H1 (cell line): ENCODE results near the gene CNFN. TPM values are rescaled to one million over a fixed set of nuclear protein-coding genes. Genes with fewer than 3 reads are reported as not detected.

Source experiments
- CTCF ChIA-PET: fragments of 300-600 bp; sonication (Branson Sonifier 250); formaldehyde crosslinking; loops from one replicate; lab custom pipeline; 2021; ENCODE audit not compliant: partially characterized antibody; lab: Charles Lee
- POLR2A ChIA-PET: fragments of 300-600 bp; sonication (Branson Sonifier 250); formaldehyde crosslinking; loops from one replicate; lab custom pipeline; 2021; ENCODE audit warnings: inconsistent platforms; ENCODE audit not compliant: partially characterized antibody; lab: Charles Lee
- DNase-seq, 2 experiments: peaks; one replicate each; pipeline versions ENCODE4 v3.0.0 to v3.0.0-alpha.2; 2010 to 2022; ENCODE audit warnings: low spot score in 2 of 2, low read depth in 1 of 2, mixed read lengths in 1 of 2
- FAIRE-seq: peaks from 2 replicates; lab custom pipeline; 2011; peaks lifted over from hg19 to GRCh38; lab: Jason Lieb, UNC
- H2AFZ ChIP-seq: 2 replicates; pipeline ENCODE4 v1.8.1; 2012; ENCODE audit warnings: low read length, inconsistent platforms
- H2AK5ac ChIP-seq: 2 replicates; pipeline ENCODE4 v1.6.1; 2013; ENCODE audit warnings: low read depth, low read length
- H2BK120ac ChIP-seq: replicated peaks from 2 replicates; pipeline ENCODE3; 2013; ENCODE audit warnings: low read depth, low read length, inconsistent platforms
- H2BK12ac ChIP-seq: 2 replicates; pipeline ENCODE4 v1.6.1; 2013; ENCODE audit warnings: low read depth, low read length
- H2BK15ac ChIP-seq: 2 replicates; pipeline ENCODE4 v1.6.1; 2013; ENCODE audit warnings: low read length
- H2BK20ac ChIP-seq: 2 replicates; pipeline ENCODE4 v1.6.1; 2013; ENCODE audit warnings: low read length
- H2BK5ac ChIP-seq: 2 replicates; pipeline ENCODE4 v1.6.1; 2013; ENCODE audit warnings: low read depth, low read length
- H3K14ac ChIP-seq: 2 replicates; pipeline ENCODE4 v1.6.1; 2013; ENCODE audit warnings: inconsistent platforms; ENCODE audit not compliant: insufficient read length
- H3K18ac ChIP-seq: 2 replicates; pipeline ENCODE4 v1.6.1; 2013; ENCODE audit warnings: low read length; ENCODE audit errors: extremely low read depth
- H3K23ac ChIP-seq: 2 replicates; pipeline ENCODE4 v1.6.1; 2013; ENCODE audit warnings: inconsistent platforms; ENCODE audit not compliant: insufficient read length
- H3K23me2 ChIP-seq: 2 replicates; pipeline ENCODE4 v1.6.1; 2013; ENCODE audit warnings: low read depth, low read length
- H3K27ac ChIP-seq: 2 replicates; pipeline ENCODE4 v1.6.1; 2011; ENCODE audit warnings: low read depth, low read length, inconsistent platforms
- H3K27me3 ChIP-seq, 4 experiments: replicated peaks in 1 of 4; 1 replicate in 1 of 4; 2 replicates in 3 of 4; pipeline versions ENCODE4 v1.6.1 to v1.8.1; 2011 to 2013; ENCODE audit warnings: low read length in 3 of 4, mild to moderate bottlenecking in 3 of 4, inconsistent platforms in 2 of 4, mixed read lengths in 2 of 4, moderate library complexity in 1 of 4; ENCODE audit not compliant: control insufficient read depth in 3 of 4, insufficient read depth in 3 of 4; ENCODE audit errors: extremely low read depth in 1 of 4
- H3K36me3 ChIP-seq, 4 experiments: 2 replicates each; pipeline versions ENCODE4 v1.6.1 to v1.8.1; 2011 to 2013; ENCODE audit warnings: mild to moderate bottlenecking in 4 of 4, low read length in 3 of 4, moderate library complexity in 2 of 4, control low read depth in 1 of 4, inconsistent platforms in 1 of 4; ENCODE audit not compliant: insufficient read depth in 4 of 4, control insufficient read depth in 2 of 4
- H3K4ac ChIP-seq: replicated peaks from 2 replicates; pipeline ENCODE3; 2013; ENCODE audit warnings: low read length, low read depth, mixed read lengths, inconsistent platforms; ENCODE audit not compliant: insufficient read length
- H3K4me1 ChIP-seq, 4 experiments: replicated peaks in 1 of 4; 1 replicate in 1 of 4; 2 replicates in 3 of 4; pipeline versions ENCODE4 v1.6.1 to v1.8.1; 2011 to 2013; ENCODE audit warnings: low read length in 3 of 4, inconsistent platforms in 2 of 4, mixed read lengths in 1 of 4; ENCODE audit not compliant: insufficient read depth in 4 of 4, control insufficient read depth in 3 of 4
- H3K4me2 ChIP-seq, 2 experiments: 2 replicates each; pipeline versions ENCODE4 v1.6.1 to v1.8.1; 2011 to 2013; ENCODE audit warnings: low read depth in 2 of 2, low read length in 2 of 2, control low read depth in 1 of 2, inconsistent platforms in 1 of 2, mild to moderate bottlenecking in 1 of 2; ENCODE audit not compliant: insufficient read depth in 1 of 2
- H3K4me3 ChIP-seq, 4 experiments: fragments of 200-600, 300-600 bp in 1 of 4; sonication (generic), shearing (Covaris generic), sonication (Bioruptor Twin) in 1 of 4; 2 replicates each; pipeline versions ENCODE4 v1.5.1 to v1.8.1; 2011 to 2016; ENCODE audit warnings: low read length in 4 of 4, low read depth in 3 of 4, control low read depth in 2 of 4, inconsistent platforms in 2 of 4, mild to moderate bottlenecking in 2 of 4, mixed read lengths in 1 of 4, moderate library complexity in 1 of 4; ENCODE audit not compliant: insufficient read depth in 2 of 4; ENCODE audit errors: extremely low read depth in 1 of 4
- H3K56ac ChIP-seq: replicated peaks from 2 replicates; pipeline ENCODE3; 2013; ENCODE audit warnings: low read depth, mild to moderate bottlenecking, mixed read lengths, low read length, inconsistent platforms; ENCODE audit not compliant: insufficient read length
- H3K79me1 ChIP-seq: 2 replicates; pipeline ENCODE4 v1.6.1; 2013; ENCODE audit warnings: low read depth, low read length, control low read depth
- H3K79me2 ChIP-seq, 2 experiments: 2 replicates each; pipeline versions ENCODE4 v1.6.1 to v1.8.1; 2012 to 2013; ENCODE audit warnings: low read length in 2 of 2, mild to moderate bottlenecking in 2 of 2, inconsistent platforms in 1 of 2; ENCODE audit not compliant: insufficient read depth in 2 of 2, control insufficient read depth in 1 of 2
- H3K9ac ChIP-seq, 4 experiments: replicated peaks in 1 of 4; 1 replicate in 1 of 4; 2 replicates in 3 of 4; pipeline versions ENCODE4 v1.6.1 to v1.8.1; 2011 to 2013; ENCODE audit warnings: low read depth in 3 of 4, low read length in 3 of 4, control low read depth in 2 of 4, mild to moderate bottlenecking in 2 of 4, moderate library complexity in 2 of 4, inconsistent platforms in 1 of 4; ENCODE audit errors: extremely low read depth in 1 of 4
- H3K9me3 ChIP-seq, 2 experiments: 2 replicates each; pipeline versions ENCODE4 v1.6.1 to v1.8.1; 2012 to 2013; ENCODE audit warnings: mild to moderate bottlenecking in 2 of 2, moderate library complexity in 2 of 2, control low read depth in 1 of 2, inconsistent platforms in 1 of 2, low read depth in 1 of 2, low read length in 1 of 2, mixed read lengths in 1 of 2; ENCODE audit not compliant: insufficient read depth in 2 of 2
- H4K20me1 ChIP-seq, 2 experiments: replicated peaks in 1 of 2; 2 replicates each; pipeline versions ENCODE3 to v1.8.1; 2011 to 2013; ENCODE audit warnings: inconsistent platforms in 2 of 2, low read length in 2 of 2, mild to moderate bottlenecking in 1 of 2; ENCODE audit not compliant: insufficient read depth in 2 of 2, control insufficient read depth in 1 of 2
- H4K5ac ChIP-seq: 2 replicates; pipeline ENCODE4 v1.6.1; 2013; ENCODE audit warnings: low read length, low read depth, mixed read lengths, inconsistent platforms; ENCODE audit not compliant: insufficient read length
- H4K8ac ChIP-seq: 2 replicates; pipeline ENCODE4 v1.8.0; 2013; ENCODE audit warnings: mild to moderate bottlenecking, moderate library complexity, low read length, inconsistent platforms; ENCODE audit not compliant: insufficient read depth; ENCODE audit errors: extremely low read depth
- H4K91ac ChIP-seq: replicated peaks from 2 replicates; pipeline ENCODE3; 2013; ENCODE audit warnings: low read length, mixed read lengths, inconsistent platforms; ENCODE audit not compliant: insufficient read length
- CBX5 ChIP-seq: fragments of 300-800, 300-1000 bp; sonication (generic); IDR thresholded peaks from 2 replicates; pipeline ENCODE4 v1.7.1; 2016; ENCODE audit warnings: antibody characterized with exemption, low read length, low read depth
- CBX8 ChIP-seq: fragments of 300-800, 300-1000 bp; sonication (generic); IDR thresholded peaks from 2 replicates; pipeline ENCODE4 v1.7.1; 2016; ENCODE audit warnings: low read depth, low read length, borderline replicate concordance
- CEBPB ChIP-seq: IDR thresholded peaks from 2 replicates; pipeline ENCODE4 v1.6.1; 2012; ENCODE audit warnings: low read depth, low read length
- CREB1 ChIP-seq: IDR thresholded peaks from 2 replicates; pipeline ENCODE4 v1.6.1; 2012; ENCODE audit warnings: inconsistent platforms
- CTBP2 ChIP-seq: IDR thresholded peaks from 2 replicates; pipeline ENCODE4 v1.7.0; 2011; ENCODE audit warnings: borderline replicate concordance, mild to moderate bottlenecking, moderate library complexity, mixed read lengths, low read length; ENCODE audit not compliant: insufficient read depth, insufficient read length
- NANOG ChIP-seq: IDR thresholded peaks from 2 replicates; pipeline ENCODE4 v1.6.1; 2011; ENCODE audit warnings: low read length, low read depth, mild to moderate bottlenecking, inconsistent platforms; ENCODE audit not compliant: insufficient read depth, poor library complexity, severe bottlenecking
- PHF8 ChIP-seq: fragments of 200-600 bp; sonication (generic); conservative IDR thresholded peaks from 2 replicates; pipeline ENCODE4 v1.7.1; 2012; ENCODE audit warnings: low read depth, mild to moderate bottlenecking, inconsistent platforms, low read length, moderate library complexity
- RBBP5 ChIP-seq: IDR thresholded peaks from 2 replicates; pipeline ENCODE4 v1.7.1; 2012; ENCODE audit warnings: low read depth, mild to moderate bottlenecking, inconsistent platforms, low read length, moderate library complexity, borderline replicate concordance
- RXRA ChIP-seq: IDR thresholded peaks from 2 replicates; pipeline ENCODE4 v1.6.1; 2011; ENCODE audit warnings: low read depth, mild to moderate bottlenecking, low read length, moderate library complexity; ENCODE audit not compliant: insufficient read depth
- SIN3A ChIP-seq, 2 experiments: IDR thresholded peaks in 1 of 2; conservative IDR thresholded peaks in 1 of 2; 2 replicates each; pipeline ENCODE4 v1.6.1; 2011 to 2012; ENCODE audit warnings: low read length in 2 of 2, improper control_type of control experiment in 1 of 2, low read depth in 1 of 2, mild to moderate bottlenecking in 1 of 2
- SIRT6 ChIP-seq: IDR thresholded peaks from one replicate; pipeline ENCODE4 v1.7.1; 2012; ENCODE audit warnings: low read length, inconsistent platforms
- TBP ChIP-seq: IDR thresholded peaks from 2 replicates; pipeline ENCODE4 v1.6.1; 2011; ENCODE audit warnings: low read depth, low read length, improper control_type of control experiment
- TCF12 ChIP-seq: IDR thresholded peaks from 2 replicates; pipeline ENCODE4 v1.6.1; 2011; ENCODE audit warnings: low read depth, mild to moderate bottlenecking, low read length
- YY1 ChIP-seq: IDR thresholded peaks from 2 replicates; pipeline ENCODE4 v1.6.1; 2011; ENCODE audit warnings: low read depth, mild to moderate bottlenecking, low read length
- WGBS, 2 experiments: shearing (Covaris generic) in 1 of 2; methylation state at CpG; one replicate each; pipeline versions ENCODE4 v1.1.6 to v1.1.7; 2013 to 2015; ENCODE audit warnings: low lambda C conversion rate in 2 of 2, mixed read lengths in 2 of 2, inconsistent platforms in 1 of 2, low coverage in 1 of 2, missing lambda C conversion rate in 1 of 2; ENCODE audit not compliant: insufficient replicate concordance in 2 of 2, insufficient coverage in 1 of 2, insufficient read length in 1 of 2; ENCODE audit errors: extremely low coverage in 1 of 2, missing lambda C conversion rate in 1 of 2; 5-methylcytosine and 5-hydroxymethylcytosine counted together
- polyA plus RNA-seq, 7 experiments: library from polyadenylated mRNA; depleted of rRNA in 3 of 7; stranded (reverse) in 5 of 7; unstranded in 2 of 7; fragments of >200 nt in 5 of 7; fragments of 200-250 nt in 2 of 7; gene quantifications; 1 replicate in 5 of 7; 2 replicates in 1 of 7; 4 replicates in 1 of 7; pipeline versions ENCODE4 v1.2.1 to v1.2.3, GENCODE V29; 2011 to 2013; ENCODE audit warnings: missing spikeins in 2 of 7, mixed read lengths in 2 of 7
- total RNA-seq: library from RNA; stranded (reverse); fragmentation: NEBNext Ultra II Directional; extraction: Animal tissue kit (Norgen Biotek cat#: 25700); gene quantifications from 2 replicates; pipeline ENCODE4 v1.2.1, GENCODE V29; 2021

The CNFN gene
- total and polyA plus RNA-seq, 2 of the 8 experiments (the other 6 are each of a cell fraction or from before 2014, with no cell fraction given) = 8.9 to 31.5 TPM

GRCh38 chr19:42357290-42357689 is 32.8 kb downstream of the CNFN start:
- H4K20me1 ChIP-seq = peaks cover 2 to 3% of the 10 kb centered on the region in 2 experiments
- H3K4me1 ChIP-seq = peaks cover 0 to 6% (median 1%) of the 10 kb centered on the region in 4 experiments; a peak in 4 of 7 replicates
- H3K14ac ChIP-seq = no peak overlapping the region
- ChIA-PET CTCF (interaction anchor here (0.7 to 2.2 kb wide), 5 partner anchors 11 to 82 kb away, joined by 3 to 13 read pairs (median 4); no protein-coding TSS in a partner anchor), POLR2A (no interaction called here)
- H4K8ac ChIP-seq = no peak overlapping the region
- H4K91ac ChIP-seq = no peak overlapping the region
- H3K4ac ChIP-seq = no peak overlapping the region
- H3K18ac ChIP-seq = no peak overlapping the region
- H2BK20ac ChIP-seq = no peak overlapping the region
- no peak overlapping the region for H3K9ac ChIP-seq
- H2BK120ac ChIP-seq = no peak overlapping the region
- no peaks in the 10 kb centered on the region for H3K79me1 ChIP-seq
- DNase-seq (no peak), FAIRE-seq (no peak)
- H3K27me3 ChIP-seq = no peaks in the 10 kb centered on the region
- H3K23ac ChIP-seq = no peak overlapping the region
- H3K23me2 ChIP-seq = no peaks in the 10 kb centered on the region
- no peaks in the 10 kb centered on the region for H3K79me2 ChIP-seq
- H3K9me3 ChIP-seq = no peaks in the 10 kb centered on the region
- no peak overlapping the region for H3K56ac ChIP-seq
- WGBS, 2 experiments = 93% methylated on average over 12 of the region's 12 CpGs; no CpG with 5 or more reads in 1 of the 2 experiments
- H2BK15ac ChIP-seq = no peak overlapping the region
- peaks cover 0 to 7% (median 3%) of the 10 kb centered on the region in 4 experiments; a peak in 4 of 8 replicates for H3K36me3 ChIP-seq
- H2AK5ac ChIP-seq = no peak overlapping the region
- no peak overlapping the region for H3K27ac ChIP-seq
- H2BK12ac ChIP-seq = no peak overlapping the region
- H2AFZ ChIP-seq = no peak overlapping the region
- no peak overlapping the region for H4K5ac ChIP-seq
- H3K4me3 ChIP-seq = no peak overlapping the region
- H3K4me2 ChIP-seq = no peak overlapping the region
- no peak overlapping the region for H2BK5ac ChIP-seq
- no peak for TF ChIP-seq TCF12
- no peak for TF ChIP-seq SIRT6
- TF ChIP-seq SIN3A (conservative IDR thresholded peaks at IDR 0.05 in 1 of 2, IDR thresholded peaks at IDR 0.05 in 1 of 2; ENCODE audit: low read depth in 1 of 2, low read length in 2 of 2) = no peak
- TF ChIP-seq NANOG = no peak
- TF ChIP-seq CTBP2 = no peak
- no peak for TF ChIP-seq RXRA
- no peak for TF ChIP-seq TBP
- TF ChIP-seq CREB1 = no peak
- no peak for TF ChIP-seq CBX8
- no peak for TF ChIP-seq YY1
- TF ChIP-seq CBX5 = no peak
- TF ChIP-seq PHF8 = no peak
- TF ChIP-seq RBBP5 = no peak
- TF ChIP-seq CEBPB = no peak
